Lung microvascular endothelial cell (primary cell): ENCODE data around the gene HIGD2A. TPM values are rescaled to one million over a fixed set of nuclear protein-coding genes. Genes with fewer than 3 reads are reported as not detected.

Experiments used
- DNase-seq, 2 donors: peaks; one replicate each; pipeline versions ENCODE4 v3.0.0 to v3.0.0-alpha.2; 2010; ENCODE audit warnings: low read depth in 2 of 2
- total RNA-seq: library from RNA; depleted of rRNA; stranded (reverse); fragments of >200 nt; gene quantifications from 2 replicates; pipeline ENCODE4 v1.2.1, GENCODE V29; 2014

The HIGD2A gene
- total RNA-seq, 1 donor from 2014 or later, result 41.3 TPM

DNA sequence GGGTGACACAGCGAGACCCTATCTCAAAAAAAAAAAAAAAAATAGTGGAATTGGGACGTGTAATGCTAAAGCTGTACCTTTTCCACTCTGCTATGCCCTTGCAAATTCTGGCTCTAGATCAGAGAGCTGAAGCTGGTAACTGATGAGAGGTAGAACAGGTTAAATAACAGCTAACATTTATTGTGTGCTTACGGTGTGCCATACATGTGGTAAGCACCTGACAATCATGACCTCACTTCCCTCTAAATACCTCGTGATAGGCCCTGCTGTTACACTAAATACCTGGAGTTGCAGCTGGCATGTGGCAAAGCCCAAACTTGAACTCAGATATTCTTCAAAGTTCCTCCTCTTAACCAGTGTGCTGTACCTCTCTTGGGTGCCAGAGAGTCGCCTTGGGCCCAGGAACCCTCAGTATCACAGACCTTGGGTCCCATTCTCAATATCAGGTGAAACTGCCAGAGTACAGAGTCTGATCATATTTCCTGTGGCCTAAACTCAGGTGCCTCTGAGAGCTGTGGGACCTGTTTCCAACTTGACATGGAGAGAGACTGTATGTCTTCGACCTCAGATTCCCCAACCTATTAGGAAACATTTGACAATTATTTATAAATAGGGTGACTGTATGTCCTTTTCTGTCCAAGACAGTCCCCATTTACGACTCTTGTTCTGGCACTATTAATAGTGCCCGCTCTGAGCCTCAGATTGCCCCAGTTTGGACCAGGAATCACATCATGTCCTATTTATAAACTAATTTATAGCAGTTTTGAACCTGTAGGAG lies 18.4 kb upstream of the HIGD2A start:
- no peak for DNase-seq

DNA sequence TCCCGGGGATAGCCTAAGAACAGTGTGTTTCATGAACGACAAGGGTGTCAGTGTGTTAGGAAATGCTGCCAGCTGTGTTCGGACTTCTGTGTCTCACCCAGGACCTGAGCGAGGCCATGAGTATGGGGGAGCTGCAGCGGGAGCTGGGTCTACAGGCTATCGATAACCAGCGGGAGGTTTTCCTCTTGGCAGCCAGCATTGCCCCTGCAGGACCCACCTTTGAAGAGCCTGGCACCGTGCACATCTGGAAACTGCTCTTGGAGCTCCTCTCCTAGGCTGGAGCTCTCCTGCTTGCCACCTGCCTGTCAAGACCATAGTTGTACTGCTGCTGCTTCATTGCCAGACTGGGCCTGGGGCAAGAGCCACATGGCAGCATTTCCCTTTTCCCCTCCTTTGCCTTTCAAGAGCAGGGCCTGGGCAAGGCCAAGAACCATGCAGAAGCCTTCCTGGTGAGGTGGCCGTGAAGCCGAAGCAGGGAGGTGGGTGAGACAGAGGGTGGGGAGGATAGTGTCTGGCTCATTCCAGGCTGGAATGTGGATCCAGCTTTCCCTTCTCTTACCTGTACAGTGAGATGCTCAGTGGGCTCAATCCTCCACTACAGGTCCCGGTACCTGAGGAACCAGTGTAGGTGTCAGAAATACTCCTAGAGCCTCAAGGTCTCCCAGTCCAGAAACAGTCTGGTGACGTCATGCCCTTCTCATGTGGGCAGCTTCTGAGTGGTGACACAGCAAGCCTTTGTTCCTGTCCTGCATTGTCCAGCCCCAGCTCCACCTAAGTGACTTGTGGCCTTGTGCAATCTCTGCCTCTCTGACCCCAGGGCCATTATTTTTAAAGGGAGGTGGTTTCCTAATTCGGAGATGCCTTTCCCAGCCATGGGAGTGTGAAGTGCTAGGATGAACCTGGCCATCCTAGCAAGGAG lies 16.7 kb upstream of the HIGD2A start:
- peak in 1 of 2 donors; percentile 21 for DNase-seq

DNA sequence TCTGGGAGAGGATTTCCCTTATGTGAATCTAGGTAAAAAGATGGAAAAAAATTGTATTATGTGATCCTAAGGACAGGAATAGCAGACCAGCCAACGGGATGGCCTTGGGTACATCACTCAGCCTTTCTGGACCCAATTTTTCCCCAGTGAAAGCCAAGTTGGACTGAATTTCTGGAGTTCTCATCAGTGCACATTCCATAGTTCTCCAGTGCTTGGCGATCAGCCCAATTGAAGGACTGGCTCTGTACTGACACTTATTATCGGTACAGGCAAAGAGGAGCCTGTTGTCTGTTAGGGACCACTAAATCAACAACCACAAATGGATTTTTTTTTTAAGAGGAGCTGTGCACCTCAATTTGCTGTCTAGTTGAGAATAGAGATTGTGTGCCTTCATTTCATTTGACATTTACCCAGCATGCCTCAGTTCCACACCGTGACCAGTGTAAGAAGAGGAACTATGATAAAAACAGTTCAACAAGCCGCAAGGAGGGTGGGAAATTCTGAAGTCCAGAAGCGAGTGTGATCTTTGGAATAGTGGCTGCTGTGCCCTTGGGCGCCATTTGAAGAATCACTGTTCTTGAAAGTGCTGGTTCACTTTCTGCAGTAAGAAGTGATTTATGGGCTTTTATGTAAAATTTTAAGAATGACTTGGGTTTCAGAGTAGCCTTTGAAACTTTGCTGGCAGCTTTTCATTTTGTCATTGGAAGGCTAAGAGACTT lies 15.3 kb upstream of the HIGD2A start:
- no peak for DNase-seq

DNA sequence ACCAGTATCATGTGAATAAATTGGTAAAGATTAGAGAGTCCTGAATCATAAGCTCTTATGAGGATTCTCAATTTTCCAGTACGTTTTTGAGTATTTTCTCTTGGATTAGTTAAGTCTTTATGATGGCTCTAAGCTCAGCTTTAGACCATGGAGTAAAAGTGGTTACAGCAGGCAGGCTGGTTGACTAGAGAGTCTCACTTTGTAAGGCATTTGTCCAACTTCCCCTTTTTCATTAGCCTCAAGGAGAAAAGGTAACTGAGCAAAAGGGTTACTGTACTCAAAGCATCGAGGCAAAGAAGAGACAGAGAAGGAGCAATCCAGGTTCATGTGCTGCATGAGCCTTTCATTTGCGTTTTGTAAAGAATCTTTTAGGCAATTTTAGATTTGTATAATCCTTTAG lies 8.7 kb upstream of the HIGD2A start:
- DNase-seq, result no peak

DNA sequence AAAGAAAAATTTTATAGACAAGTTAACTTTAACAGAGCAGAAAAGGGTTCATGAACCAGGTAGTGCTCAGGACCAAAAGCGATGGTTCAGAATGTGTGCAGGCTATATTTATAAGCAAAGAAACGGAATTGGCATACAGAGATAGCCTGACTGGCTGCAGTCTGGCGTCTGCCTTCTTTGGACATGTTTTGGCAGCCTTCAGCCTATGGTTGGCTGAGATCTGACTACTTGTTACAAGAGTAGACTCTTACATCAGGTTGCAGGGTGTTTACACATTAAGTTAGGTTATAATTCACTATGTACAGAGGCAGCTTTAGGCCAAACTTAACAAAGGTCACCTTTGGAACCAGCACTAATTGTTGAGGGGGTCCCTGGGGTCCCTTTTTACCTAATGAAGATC lies 7.1 kb upstream of the HIGD2A start:
- no peak for DNase-seq

DNA sequence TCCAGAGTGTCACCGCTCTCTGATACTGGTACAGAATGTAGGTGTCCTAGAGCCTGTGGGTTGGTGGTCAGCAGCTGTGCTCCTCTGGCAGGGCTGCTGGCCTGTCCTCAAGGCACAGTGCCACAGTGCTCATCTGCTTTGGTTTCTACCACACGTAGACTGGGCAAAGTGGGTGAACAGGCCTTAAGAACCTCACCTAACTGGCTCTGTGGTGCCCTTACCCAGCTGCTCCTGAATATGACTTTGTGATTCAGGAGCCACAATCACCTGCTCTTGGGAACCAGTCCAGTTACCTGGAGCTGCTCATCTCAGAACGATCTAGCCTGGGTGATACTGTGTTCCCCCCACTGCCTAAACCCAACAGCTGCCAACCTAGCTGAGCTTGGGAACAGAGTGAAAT lies 6.6 kb upstream of the HIGD2A start:
- no peak for DNase-seq

DNA sequence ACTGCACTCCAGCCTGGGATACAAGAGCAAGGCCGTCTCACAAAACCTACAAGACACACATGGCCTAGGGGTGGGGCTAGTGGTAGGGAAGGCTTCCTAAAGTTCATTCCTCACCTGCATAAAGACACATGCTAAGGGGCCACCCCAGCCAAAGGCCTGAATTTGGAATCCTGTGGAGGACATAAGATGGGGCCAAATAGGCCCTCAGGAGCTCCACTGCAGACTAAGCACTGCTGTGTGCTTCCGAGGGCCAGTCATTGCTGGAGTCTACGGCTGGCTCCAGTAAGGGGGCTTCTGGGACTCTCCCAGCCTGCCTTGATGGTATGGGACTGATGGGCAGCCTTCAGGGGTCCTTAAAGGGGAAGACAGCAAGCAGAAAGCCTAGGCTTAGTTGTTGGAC lies 5.8 kb upstream of the HIGD2A start:
- no peak for DNase-seq

DNA sequence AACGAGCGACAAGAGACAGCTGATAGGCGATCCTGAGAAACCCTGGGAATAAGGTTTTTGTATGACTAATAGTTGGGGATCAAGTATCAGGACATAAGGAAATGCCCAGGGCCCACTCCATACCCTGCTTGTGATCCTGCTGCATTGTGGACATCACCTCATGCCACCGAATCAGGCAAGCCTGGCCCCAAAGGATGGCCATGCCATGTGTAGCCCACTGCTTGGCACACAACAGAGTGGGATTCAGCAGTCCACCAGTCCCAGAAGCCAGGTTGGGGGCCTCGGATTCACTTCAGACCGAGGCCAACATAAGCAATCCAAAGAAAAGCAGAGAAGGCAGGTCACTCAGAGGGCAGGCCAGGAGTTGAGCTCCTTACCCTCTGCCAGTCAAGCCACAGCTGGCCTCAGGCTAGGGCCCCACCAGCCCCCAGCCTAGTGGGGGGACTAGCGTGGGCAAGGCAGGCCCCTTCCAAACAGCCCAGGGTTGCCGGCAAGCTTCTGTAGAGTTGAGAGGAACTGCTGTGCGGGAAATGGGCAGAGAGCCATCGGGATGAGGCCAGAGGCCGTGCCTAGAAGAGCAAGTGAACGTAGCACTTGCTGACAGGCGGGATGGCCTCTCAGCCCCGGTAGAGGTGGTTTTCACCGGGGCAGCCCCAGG lies 5.2 kb upstream of the HIGD2A start:
- no peak for DNase-seq

DNA sequence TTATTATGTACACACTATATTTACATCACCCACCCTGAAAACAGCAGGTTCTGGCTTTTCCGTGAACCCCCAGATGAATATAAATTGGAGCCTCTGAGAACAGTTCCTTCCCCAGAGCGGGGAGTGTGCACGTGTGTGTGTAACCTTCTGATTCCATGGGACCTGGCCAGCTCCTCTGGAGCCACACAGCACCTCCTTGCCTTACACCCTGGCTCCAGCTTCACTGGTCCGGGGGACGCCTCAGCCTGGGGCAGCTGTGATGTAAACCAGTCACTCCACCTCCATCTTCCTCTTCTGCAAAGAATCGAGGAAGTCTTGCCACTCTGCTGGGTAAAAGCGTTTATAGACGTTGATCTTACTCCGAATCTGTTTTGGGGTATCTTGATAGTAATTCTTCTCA lies 4.6 kb upstream of the HIGD2A start:
- DNase-seq, result no peak

DNA sequence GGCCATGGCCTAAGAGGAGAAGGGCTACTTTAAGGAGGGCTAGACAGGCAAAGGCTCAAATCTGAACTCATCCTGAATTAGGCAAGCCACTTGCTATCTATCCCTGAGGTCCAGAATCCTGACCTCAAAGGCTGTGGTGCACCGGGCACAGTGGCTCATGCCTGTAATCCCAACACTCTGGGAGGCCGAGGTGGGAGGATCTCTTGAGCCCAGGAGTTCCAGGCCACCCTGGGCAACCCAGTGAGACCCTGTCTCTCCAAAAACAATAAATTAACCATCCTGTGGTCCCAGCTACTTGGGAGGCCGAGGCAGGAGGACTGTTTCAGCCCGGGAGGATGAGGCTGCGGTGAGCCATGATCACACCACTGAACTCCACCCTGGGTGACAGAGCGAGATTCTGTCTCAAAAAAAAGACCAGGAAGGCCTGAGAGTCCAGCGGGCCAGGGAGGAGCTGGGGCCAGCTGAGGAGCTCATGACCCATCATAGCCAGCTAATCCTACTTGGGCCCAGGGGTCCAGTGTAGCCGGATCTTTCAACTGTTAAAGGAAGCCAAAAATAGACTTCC lies 4.1 kb upstream of the HIGD2A start:
- DNase-seq, result no peak

DNA sequence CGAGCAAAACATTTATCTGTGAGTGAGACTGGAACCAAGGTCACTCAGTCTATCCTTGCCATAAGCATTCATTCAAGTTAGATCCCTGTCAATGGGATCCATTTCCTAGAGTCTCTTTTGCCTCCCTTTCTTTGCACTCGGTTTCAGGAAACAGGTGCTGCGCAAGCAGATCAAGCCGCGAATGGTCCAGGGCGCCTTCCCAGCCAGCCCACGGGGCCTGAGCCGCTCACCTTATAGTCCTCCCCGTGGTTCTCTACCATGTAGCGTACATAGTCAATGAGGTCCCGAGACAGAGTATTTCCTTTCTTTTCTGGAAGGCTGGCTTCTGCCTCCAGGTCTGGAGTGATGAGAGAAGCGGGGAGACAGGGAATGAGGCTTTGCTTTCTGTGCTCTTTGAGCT lies 3.6 kb upstream of the HIGD2A start:
- no peak for DNase-seq

DNA sequence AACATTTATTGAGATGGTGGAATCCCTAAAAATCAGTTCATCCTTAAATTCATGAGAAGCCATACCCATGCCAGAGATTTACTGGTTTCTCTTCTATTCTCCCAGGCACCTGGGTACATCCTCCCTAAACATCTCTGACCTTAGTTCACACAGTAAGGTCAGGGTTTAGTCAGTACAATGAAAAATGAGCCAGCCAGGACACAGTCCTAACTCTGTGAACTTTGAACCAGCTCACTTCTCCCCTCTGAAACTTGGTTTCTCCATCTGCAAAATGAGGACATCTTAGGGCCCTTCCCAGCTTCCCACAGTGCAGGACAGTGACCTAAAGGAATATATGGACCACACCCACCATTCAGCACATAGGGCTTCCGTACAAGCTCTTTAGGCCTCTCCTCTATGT lies 2.1 kb upstream of the HIGD2A start:
- DNase-seq, result no peak

DNA sequence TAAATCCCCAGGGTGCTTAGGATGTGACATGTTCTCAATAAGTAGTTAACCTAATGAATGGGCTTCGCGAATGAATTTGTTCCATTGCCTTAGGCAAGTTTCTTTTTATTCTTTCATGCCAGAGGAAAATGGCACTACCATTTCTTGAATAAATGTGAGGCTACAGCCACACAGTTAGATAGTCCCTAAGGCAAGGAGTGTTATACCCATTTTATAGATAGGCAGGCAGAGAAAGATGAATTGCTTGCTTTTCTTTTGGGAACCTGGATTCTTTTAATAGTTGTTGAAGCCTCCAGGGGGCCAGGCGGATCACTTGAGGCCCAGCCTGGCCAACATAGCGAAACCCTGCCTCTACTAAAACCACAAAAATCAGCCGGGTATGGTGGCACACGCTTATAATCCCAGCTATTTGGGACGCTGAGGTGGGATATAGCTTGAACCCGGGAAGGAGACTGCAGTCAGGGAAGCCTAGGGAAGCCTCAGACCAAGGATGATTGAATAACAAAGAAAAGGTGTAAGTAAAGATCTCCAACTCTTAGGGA lies 1.1 kb upstream of the HIGD2A start:
- DNase-seq, result peak in 1 of 2 donors; percentile 14

DNA sequence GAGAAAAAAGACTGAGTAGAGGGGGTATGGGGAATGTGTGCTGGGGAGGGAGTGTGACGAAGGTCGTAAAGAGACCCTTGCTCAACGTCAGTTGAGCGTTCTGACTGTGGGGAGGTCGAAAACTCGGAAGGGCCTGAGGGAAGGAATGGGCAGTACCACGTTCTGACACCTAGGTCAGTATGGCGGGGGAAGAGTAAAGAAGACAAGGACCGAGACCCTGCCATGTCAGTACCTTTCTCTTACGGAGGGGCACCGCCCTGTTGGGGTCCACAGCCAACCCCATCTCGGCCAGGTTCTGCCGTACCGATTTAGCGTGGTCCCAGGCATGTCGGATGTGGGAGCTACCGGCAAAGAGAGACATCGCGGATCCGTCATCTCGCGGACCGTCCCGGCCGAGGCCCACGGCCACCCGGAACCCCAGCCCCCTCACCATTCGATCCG lies 528 bp upstream of the HIGD2A start:
- DNase-seq, result peak; percentile 28 to 38

DNA sequence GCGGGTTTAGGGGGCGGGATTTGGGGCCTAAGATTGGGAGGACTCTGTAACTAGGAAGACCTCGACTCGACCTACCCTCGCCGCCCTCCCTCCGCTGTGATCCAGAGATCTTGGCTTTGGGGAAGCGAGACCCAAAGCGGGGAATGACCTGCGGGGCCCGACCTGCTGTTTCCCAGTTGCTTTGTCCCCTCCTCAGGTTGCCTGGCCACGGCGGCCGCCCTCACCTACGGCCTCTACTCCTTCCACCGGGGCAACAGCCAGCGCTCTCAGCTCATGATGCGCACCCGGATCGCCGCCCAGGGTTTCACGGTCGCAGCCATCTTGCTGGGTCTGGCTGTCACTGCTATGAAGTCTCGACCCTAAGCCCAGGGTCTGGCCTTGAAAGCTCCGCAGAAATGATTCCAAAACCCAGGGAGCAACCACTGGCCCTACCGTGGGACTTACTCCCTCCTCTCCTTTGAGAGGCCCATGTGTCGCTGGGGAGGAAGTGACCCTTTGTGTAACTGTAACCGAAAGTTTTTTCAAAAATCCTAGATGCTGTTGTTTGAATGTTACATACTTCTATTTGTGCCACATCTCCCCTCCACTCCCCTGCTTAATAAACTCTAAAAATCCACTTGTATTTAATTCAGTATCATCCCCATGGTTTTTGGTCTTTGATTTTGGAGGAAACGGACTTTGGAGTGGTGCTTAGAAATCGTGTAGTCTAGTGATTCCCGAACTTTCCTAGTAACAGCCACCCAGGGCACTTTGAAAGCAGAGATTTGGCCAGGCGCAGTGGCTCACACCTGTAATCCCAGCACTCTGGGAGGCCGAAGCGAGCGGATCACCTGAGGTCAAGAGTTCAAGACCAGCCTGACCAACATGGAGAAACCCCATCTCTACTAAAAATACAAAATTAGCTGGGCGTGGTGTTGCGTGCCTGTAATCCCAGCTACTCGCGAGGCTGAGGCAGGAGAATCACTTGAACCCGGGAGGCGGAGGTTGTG lies 878 bp downstream of the HIGD2A start:
- no peak for DNase-seq

DNA sequence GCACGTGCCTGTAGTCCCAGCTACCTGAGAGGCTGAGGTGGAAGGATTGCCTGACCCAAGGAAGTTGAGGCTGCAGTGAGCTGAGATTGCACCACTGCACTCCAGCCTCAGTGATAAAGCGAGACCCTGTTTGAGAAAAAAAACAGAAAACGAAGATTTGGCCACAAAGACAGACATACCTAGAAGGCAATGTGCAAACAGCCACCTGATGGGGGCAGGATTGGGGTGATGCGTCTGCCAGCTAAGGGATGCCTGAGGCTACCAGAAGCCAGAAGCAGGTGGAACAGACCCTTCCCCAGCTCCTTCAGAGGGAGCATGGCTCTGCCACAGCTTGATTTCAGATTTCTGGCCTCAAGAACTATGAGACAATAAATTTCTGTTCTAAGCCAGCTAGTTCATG lies 2.9 kb downstream of the HIGD2A start:
- DNase-seq, result no peak

DNA sequence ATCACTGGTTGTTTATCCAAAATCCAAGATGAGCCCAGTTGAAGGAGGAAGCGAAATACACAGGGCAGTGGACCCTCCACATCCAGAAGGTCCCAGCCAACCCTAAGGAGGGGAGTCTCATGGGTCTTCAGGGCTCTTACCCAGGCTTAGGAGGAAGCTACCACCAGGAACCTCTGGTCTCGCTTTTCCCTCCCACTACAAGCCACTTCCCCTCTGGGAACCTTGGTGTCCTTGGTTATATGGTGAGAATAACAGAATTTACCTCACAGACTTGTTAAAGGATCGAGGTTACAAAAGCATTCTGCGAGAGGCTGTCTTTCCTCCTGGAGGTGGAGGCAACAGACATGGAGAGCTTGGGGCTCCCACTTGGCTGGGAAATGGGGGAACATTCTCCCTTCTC lies 3.4 kb downstream of the HIGD2A start:
- no peak for DNase-seq

DNA sequence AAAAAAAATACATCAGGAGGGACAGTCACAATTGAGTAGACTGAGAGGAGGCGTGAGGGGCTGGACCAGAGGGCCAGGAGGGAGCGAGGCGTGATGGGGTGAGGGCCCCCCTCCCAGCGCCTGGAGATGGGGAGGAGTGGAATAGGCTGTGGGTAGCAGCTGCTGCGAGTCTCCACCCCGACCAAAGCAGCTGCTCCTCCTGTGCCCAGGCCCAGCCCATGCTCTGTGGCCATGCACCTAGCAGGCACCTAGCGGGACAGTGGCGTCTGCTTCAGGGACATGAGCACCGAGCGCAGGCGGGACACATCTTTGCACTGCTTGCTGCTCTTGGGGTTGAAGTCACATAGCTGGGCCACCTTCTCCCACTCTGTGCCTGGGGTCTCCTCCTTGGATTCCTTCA lies 4.0 kb downstream of the HIGD2A start:
- DNase-seq, result no peak

DNA sequence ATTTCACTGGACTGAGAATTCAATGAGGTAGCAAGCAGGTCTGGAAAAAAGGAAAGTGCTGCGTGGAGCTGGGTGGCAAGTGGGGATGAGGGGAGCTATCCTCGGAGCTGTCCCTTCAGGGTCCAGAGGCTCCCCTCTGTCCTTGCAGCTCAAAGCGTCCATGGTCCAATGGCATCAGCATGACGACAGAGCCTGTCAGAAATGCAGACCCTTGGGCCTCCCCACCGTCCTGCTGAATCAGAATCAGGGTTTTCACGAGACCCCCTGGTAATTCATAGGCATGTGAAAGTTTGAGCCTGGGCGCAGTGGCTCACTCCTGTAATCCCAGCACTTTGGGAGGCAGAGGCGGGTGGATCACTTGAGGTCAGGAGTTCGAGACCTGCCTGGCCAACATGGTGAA lies 5.5 kb downstream of the HIGD2A start:
- DNase-seq, result no peak
